GM18867 (cell line): Measurements from ENCODE around the gene MYOF.
"Not testable (repeated sequence)": the region's sequence is repeated elsewhere in the genome, so short reads cannot be mapped to it uniquely, and the experiment has no call there.

Source experiments
- ATAC-seq: cut with Tn5 transposase; IDR thresholded peaks from one replicate; pipeline ENCODE4 v1.9.1; 2021; ENCODE audit warnings: mild to moderate bottlenecking, moderate library complexity; ENCODE audit not compliant: unreplicated experiment

The MYOF gene

DNA sequence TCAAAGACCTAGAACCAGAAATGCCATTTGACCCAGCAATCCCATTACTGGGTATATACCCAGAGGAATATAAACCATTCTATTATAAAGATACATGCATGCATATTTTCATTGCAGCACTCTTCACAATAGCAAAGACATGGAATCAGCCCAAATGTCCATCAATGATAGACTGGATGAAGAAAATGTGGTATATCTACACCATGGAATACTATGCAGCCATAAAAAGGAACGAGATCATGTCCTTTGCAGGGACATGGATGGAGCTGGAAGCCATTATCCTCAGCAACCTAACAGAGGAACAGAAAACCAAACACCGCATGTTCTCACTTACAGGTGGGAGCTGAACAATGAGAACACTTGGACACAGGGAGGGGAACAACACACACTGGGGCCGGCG lies 123.7 kb downstream of the MYOF start:
- not testable (repeated sequence) for ATAC-seq

- peak; percentile 58 for ATAC-seq
Observed at GRCh38 chr10:93357680-93358079, 124.5 kb downstream of the MYOF start.

- no peak for ATAC-seq
Observed at GRCh38 chr10:93356516-93356915, 125.6 kb downstream of the MYOF start.

GRCh38 chr10:93352638-93353383 lies 129.3 kb downstream of the MYOF start:
- no peak for ATAC-seq

DNA sequence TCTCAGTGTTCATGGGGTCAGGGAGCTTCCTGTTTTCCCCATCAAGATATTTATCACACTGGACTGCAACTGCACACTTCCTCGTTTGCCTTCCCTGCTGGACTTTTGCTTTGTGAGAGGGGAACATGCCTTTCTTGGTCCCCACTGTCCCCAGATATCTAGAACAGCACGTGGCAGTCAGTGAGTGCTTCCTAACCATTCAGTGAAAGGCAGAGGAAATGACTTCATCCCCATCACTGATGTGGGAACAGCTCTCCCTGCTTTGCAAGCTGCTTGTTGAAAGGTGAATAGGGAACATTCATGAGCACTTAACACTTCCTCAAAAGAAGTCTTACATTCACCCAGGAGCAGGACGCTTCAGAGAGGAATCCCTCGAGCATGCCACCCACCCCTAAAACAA lies 135.4 kb downstream of the MYOF start:
- ATAC-seq = no peak

DNA sequence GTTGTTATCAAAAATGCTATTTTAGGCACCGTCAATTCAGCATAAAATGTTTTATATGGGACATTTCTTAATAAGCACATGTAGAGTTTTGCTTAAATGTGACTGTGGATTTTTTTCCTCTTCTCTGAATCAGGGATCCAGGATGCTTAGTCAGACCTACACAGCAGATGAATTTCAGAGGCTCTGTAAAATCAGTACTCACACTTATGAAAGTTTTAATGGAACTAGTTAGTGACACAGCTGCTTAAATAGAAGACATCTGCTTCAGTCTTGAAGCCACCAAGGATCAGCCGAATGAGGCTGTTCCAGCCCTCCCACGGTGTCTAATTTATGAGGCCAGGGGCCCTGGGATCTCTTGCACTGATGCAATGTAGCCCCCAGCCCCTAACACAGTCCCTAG lies 136.0 kb downstream of the MYOF start:
- ATAC-seq = no peak

DNA sequence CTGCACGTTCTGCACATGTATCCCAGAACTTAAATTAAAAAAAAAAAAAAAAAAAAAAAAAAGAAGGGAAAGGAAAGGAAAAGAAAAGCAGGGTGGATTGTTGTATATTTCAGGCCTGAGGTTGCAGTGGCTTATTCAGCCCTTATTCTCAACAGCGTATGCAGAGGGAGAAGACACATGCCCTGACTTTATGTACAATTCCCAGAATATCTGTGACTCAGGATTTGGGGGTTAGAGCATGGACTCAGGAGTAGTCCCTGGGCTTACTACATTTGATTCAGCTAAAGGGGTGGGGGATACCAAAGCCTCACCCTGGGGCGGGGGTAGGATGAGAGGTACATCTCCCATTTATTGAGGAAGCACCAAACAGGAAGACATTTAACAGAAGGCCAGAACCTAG lies 137.4 kb downstream of the MYOF start:
- ATAC-seq = no peak

DNA sequence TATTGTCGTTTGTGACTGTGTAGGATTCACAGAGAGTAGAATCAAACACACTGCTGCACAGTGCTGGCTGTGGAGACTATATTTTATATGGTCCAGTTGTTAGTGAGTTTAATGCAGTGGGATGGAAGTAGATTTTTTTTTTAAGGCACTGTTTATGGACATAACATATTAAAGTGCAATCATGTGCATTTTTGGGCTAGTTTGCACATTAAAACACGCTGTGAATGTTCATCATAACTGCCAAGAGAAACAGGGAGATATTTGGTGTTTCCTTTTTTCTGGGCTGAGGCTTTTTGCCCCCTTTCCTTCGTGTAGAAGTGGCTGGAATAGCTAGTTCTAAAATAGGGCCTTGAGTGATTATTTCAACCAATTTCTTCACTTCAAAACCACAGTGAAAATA lies 139.2 kb downstream of the MYOF start:
- ATAC-seq = no peak

DNA sequence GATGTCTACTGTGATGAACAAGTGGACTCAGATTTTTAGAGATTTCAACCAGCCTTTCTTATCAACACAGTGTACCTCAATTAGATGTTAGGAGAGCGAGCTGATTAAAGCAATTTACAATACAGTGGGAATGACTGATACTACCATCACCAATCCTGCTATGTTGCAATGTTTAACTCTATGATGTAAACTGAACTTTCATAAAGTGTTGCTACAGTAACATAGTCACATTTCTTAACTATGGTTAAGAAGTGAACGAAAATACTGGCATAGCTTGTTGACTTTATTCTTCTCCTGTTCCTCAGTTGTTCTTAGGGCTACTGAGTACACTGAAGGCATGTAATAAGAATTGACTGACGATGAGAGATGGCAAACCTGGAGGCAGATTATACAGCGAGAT lies 139.8 kb downstream of the MYOF start:
- ATAC-seq = no peak

DNA sequence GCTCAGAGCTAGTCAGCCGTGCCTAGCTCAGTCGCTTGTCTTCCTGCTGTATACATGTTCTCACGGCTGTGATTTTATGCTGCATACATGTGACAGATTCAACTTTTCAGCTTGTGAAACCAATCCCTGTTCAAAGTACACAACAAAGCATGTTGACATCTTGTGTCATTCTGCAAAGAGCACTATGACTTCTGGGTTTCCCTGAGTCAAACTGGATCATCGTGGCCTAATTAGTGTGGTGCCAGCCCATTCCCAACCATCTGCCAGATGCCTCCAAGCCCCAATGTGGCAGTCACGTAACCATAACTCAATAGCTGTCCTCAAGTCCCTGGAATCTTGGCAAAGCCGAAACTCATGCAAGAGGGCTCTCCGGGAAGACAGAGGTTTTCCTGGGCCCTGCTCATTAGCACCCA lies 144.8 kb downstream of the MYOF start:
- no peak for ATAC-seq

GRCh38 chr10:93336678-93337077 lies 145.5 kb downstream of the MYOF start:
- ATAC-seq = no peak

- no peak for ATAC-seq
Observed at GRCh38 chr10:93336110-93336509, 146.0 kb downstream of the MYOF start.

DNA sequence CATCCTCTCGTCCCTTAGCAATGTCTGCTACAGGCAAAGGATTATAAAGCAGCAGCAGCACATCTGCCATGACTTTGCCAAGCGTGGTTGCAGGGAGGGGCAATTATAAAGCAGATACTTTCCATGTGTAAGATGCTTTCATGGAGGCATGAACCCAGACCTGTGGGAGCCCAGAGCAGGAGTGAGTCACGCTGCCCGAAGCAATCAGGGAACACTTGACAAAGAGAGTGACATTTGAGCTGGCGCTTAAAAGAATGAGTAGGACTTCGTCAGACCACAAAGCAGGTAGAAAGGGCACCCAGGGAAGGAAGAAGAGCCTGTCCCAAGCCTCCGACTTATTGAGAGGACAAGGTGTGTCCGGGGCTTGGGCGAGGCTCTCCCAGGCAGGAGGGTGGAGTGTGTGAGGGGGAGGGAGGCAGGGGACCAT lies 147.2 kb downstream of the MYOF start:
- ATAC-seq = no peak

GRCh38 chr10:93334181-93334580 lies 148.0 kb downstream of the MYOF start:
- no peak for ATAC-seq

DNA sequence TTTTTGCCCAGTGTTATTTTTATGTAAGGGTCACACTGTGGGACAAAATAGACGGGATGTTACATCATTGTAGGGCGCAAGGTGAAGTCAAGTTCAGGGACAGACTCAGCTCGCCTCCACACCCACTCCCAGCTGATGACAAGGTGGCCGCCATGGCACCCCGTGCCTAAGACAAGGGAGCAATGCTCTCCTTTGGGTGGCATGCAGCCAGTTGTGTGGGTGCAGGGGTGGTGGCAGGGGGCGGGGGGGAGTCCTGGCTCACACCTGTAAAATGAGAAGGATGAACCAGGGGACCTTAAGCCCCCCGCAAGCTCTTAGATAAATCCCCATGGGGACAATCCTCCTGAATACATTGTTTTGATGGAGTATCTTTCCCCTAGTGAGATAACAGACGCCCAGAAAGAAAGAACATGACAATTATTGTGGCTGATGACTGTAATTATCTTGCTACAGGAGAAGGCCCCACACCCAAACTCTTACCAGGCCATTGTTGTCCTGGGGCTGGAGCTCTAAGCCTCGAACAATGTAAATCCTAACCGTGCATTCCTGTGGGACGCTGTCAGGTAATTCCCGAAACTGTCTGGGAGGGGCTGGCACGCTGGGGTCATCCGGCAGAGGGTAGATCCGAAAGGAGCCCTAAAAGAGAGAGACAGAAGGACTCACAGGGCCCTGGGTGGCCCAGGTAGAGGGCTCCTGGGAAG lies 148.7 kb downstream of the MYOF start:
- no peak for ATAC-seq

GRCh38 chr10:93330824-93331223 lies 151.3 kb downstream of the MYOF start:
- no peak for ATAC-seq

DNA sequence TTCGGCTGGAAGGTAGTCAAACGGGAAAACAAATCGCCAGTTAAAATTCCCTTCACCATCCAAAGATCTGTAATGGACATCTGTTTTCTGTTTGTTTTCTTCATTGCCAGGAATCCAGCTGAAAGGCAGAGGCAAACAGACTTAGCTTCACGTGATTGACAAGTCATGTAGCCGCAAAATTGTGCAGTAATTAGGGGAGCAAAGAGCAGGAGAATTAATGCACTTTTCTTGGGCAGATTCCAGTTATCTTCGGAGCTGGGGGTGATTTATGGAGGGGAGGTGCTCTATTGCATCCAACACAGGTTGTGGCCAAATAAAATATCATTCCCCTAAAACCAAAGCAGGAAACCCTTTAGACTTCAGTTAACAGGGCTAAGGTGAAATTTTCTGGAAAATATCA lies 162.2 kb downstream of the MYOF start:
- ATAC-seq = no peak

DNA sequence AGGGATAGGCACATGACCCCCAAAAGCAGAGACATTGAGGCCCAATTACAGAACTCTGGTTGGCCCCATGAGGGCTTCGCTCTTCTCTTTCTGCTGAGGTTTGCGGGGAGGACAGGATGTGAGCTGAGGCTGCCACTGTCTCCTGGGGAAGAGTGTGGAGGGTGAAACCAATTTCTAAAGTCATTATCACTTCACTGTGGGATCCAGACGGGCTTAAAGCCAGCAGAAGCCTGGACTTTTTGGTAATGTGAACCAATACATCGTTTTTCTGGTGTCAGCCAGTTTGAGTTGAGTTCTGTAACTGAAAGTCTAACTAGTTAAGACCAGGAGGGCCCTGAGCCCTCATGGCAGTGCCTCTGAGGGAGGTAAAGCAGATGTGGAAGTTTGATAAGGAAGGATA lies 163.0 kb downstream of the MYOF start:
- ATAC-seq = no peak

DNA sequence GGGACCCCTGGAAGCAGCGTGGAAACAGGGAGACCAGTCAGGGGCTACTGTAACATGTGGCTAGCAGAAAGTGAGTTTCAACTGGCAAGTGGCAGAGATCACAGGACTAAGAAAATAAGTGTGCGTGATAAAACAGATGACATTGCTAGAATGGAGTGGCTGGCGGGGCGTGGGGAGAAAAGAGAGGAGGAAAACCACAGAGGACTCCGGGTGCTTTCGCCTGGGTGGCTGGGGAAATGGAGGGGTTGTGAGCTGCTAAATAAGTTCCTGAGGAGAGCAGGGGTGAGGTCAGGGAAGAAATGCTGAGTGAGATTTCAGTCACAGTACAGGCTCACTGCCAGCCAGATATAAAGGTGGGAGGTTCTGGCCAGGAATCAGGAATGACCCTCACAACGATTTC lies 166.9 kb downstream of the MYOF start:
- ATAC-seq = no peak

- ATAC-seq = not testable (repeated sequence)
Observed at GRCh38 chr10:93314656-93315055, 167.5 kb downstream of the MYOF start.

GRCh38 chr10:93313798-93314197 lies 168.3 kb downstream of the MYOF start:
- no peak for ATAC-seq

DNA sequence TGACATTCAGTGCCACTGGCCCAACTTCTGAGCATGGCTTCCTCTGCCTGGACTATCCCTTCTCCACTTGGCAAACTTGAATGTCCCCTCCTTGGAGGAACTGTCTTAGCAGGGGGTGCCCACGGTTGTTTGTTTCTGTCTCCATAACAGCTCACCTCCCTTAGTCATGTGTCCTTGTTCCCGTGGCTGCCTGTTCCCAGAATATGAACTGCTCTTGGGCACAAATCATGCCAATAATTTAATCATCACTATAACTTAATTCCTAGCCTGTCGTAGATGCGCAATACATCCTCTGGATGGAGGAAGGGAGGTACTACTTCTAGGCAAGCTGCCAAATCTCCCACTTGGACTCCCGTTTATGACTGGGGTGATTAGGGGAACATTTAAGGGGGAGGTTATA lies 173.1 kb downstream of the MYOF start:
- ATAC-seq = no peak

GRCh38 chr10:93305122-93305521 lies 177.0 kb downstream of the MYOF start:
- ATAC-seq = no peak
